ENCODE data around the gene KIF18B. TPM values are rescaled to one million over a fixed set of nuclear protein-coding genes. Genes with fewer than 3 reads are reported as not detected.

Gene KIF18B
- total RNA-seq, 3 donors from 2014 or later (not counting 1 experiment from before 2014, with no cell fraction given) = 0.53 to 1.3 (median 1.1) TPM

- Histone ChIP-seq H3K4me3 (ENCODE audit: low read length) (no peak overlapping the region), H3K27ac (ENCODE audit: low read length) (no peak overlapping the region), H3K4me1 (ENCODE audit: control insufficient read depth, insufficient read depth, low read length) (no peaks in the 10 kb centered on the region), H3K27me3 (ENCODE audit: control insufficient read depth, insufficient read depth, low read length) (peaks cover 12% of the 10 kb centered on the region), H3K36me3 (ENCODE audit: control insufficient read depth, insufficient read depth, low read length) (no peaks in the 10 kb centered on the region), H3K9me3 (ENCODE audit: control insufficient read depth, insufficient read depth, low read length) (no peaks in the 10 kb centered on the region)
- ATAC-seq (no peak), DNase-seq (no peak)
- H3K36me3 Mint-ChIP-seq = no peaks in the 10 kb centered on the region
- no peaks in the 10 kb centered on the region for H3K9me3 Mint-ChIP-seq
- no peak overlapping the region for H3K4me3 Mint-ChIP-seq
- 55% methylated on average over 12 of the region's 12 CpGs for WGBS (ENCODE audit: insufficient coverage)
- no peak for TF ChIP-seq CTCF (IDR thresholded peaks at IDR 0.05)
- H3K27ac Mint-ChIP-seq = no peak overlapping the region
- no peaks in the 10 kb centered on the region for H3K4me1 Mint-ChIP-seq
- peaks cover 9 to 28% of the 10 kb centered on the region in 2 donors for H3K27me3 Mint-ChIP-seq (ENCODE audit: low read depth in 2 of 2)
- intact Hi-C loops (cut with micrococcal nuclease) = no loop called here
These were observed 33.8 kb upstream of the KIF18B start for GRCh38 chr17:44981221-44981968.

GRCh38 chr17:44979426-44979995 is 31.9 kb upstream of the KIF18B start:
- TF ChIP-seq CTCF (IDR thresholded peaks at IDR 0.05) = no peak
- H3K9me3 Mint-ChIP-seq = no peaks in the 10 kb centered on the region
- intact Hi-C loops (cut with micrococcal nuclease) = no loop called here

GRCh38 chr17:44978807-44979206 is 31.2 kb upstream of the KIF18B start:
- WGBS (ENCODE audit: insufficient coverage) = 90% methylated on average over 4 of the region's 5 CpGs
- peaks cover 13 to 37% of the 10 kb centered on the region in 2 donors for H3K27me3 Mint-ChIP-seq (ENCODE audit: low read depth in 2 of 2)
- H3K9me3 Mint-ChIP-seq = no peaks in the 10 kb centered on the region

More at GRCh38 chr17:44979426-44979995, 31.9 kb upstream of the KIF18B start:
- Histone ChIP-seq H3K9me3 (ENCODE audit: control insufficient read depth, insufficient read depth, low read length) (no peaks in the 10 kb centered on the region), H3K36me3 (ENCODE audit: control insufficient read depth, insufficient read depth, low read length) (no peaks in the 10 kb centered on the region), H3K27me3 (ENCODE audit: control insufficient read depth, insufficient read depth, low read length) (peaks cover 8% of the 10 kb centered on the region), H3K4me3 (ENCODE audit: low read length) (no peak overlapping the region), H3K4me1 (ENCODE audit: control insufficient read depth, insufficient read depth, low read length) (no peaks in the 10 kb centered on the region), H3K27ac (ENCODE audit: low read length) (no peak overlapping the region)
- ATAC-seq (no peak), DNase-seq (no peak)
- H3K27ac Mint-ChIP-seq = no peak overlapping the region
- no peaks in the 10 kb centered on the region for H3K36me3 Mint-ChIP-seq
- H3K4me3 Mint-ChIP-seq = no peak overlapping the region
- H3K27me3 Mint-ChIP-seq (ENCODE audit: low read depth in 2 of 2) = peaks cover 9 to 33% of the 10 kb centered on the region in 2 donors
- H3K4me1 Mint-ChIP-seq = no peaks in the 10 kb centered on the region
- 82% methylated on average over 7 of the region's 9 CpGs for WGBS (ENCODE audit: insufficient coverage)

More at GRCh38 chr17:44978807-44979206, 31.2 kb upstream of the KIF18B start:
- intact Hi-C loops (cut with micrococcal nuclease) = no loop called here
- H3K27me3 ChIP-seq (ENCODE audit: control insufficient read depth, insufficient read depth, low read length) = peaks cover 8% of the 10 kb centered on the region
- no peak overlapping the region for H3K27ac ChIP-seq (ENCODE audit: low read length)
- ATAC-seq (no peak), DNase-seq (no peak)
- H3K4me1 ChIP-seq (ENCODE audit: control insufficient read depth, insufficient read depth, low read length) = no peaks in the 10 kb centered on the region
- no peaks in the 10 kb centered on the region for H3K9me3 ChIP-seq (ENCODE audit: control insufficient read depth, insufficient read depth, low read length)
- H3K4me1 Mint-ChIP-seq = no peaks in the 10 kb centered on the region
- H3K4me3 ChIP-seq (ENCODE audit: low read length) = no peak overlapping the region
- no peak overlapping the region for H3K27ac Mint-ChIP-seq
- no peaks in the 10 kb centered on the region for H3K36me3 Mint-ChIP-seq
- no peak for TF ChIP-seq CTCF (IDR thresholded peaks at IDR 0.05)
- H3K4me3 Mint-ChIP-seq = no peak overlapping the region
- no peaks in the 10 kb centered on the region for H3K36me3 ChIP-seq (ENCODE audit: control insufficient read depth, insufficient read depth, low read length)

Measured in natural killer cell (primary cell).